ENCODE results near the gene PPP2R5D.

The PPP2R5D gene

GRCh38 chr6:42963855-42964605 is 20.3 kb upstream of the PPP2R5D start:
- no peak for DNase-seq (ENCODE audit: low read depth)

GRCh38 chr6:42966571-42966970 is 17.8 kb upstream of the PPP2R5D start:
- no peak for DNase-seq (ENCODE audit: low read depth)

GRCh38 chr6:42967228-42967627 is 17.1 kb upstream of the PPP2R5D start:
- DNase-seq (ENCODE audit: low read depth) = no peak

GRCh38 chr6:42968126-42968701 is 16.2 kb upstream of the PPP2R5D start:
- no peak for DNase-seq (ENCODE audit: low read depth)

- no peak for DNase-seq (ENCODE audit: low read depth)
These were observed 15.6 kb upstream of the PPP2R5D start for GRCh38 chr6:42968783-42969182.

GRCh38 chr6:42969431-42969830 is 14.9 kb upstream of the PPP2R5D start:
- DNase-seq (ENCODE audit: low read depth) = no peak

- no peak for DNase-seq (ENCODE audit: low read depth)
These were observed 14.4 kb upstream of the PPP2R5D start for GRCh38 chr6:42969934-42970333.

- DNase-seq (ENCODE audit: low read depth) = no peak
These were observed 13.3 kb upstream of the PPP2R5D start for GRCh38 chr6:42970871-42971612.

- DNase-seq (ENCODE audit: low read depth) = no peak
These were observed 12.5 kb upstream of the PPP2R5D start for GRCh38 chr6:42971746-42972327.

- DNase-seq (ENCODE audit: low read depth) = no peak
These were observed 10.4 kb upstream of the PPP2R5D start for GRCh38 chr6:42973926-42974325.

GRCh38 chr6:42974919-42975505 is 9.4 kb upstream of the PPP2R5D start:
- no peak for DNase-seq (ENCODE audit: low read depth)

GRCh38 chr6:42978487-42978838 is 5.9 kb upstream of the PPP2R5D start:
- no peak for DNase-seq (ENCODE audit: low read depth)

GRCh38 chr6:42978839-42979522 is 5.4 kb upstream of the PPP2R5D start, which contains the start of gene PEX6:
TSS of gene PEX6 (minus strand) at chr6:42979181. CDS start at chr6:42979150, 31 bp downstream.
- peak; percentile 76 for DNase-seq (ENCODE audit: low read depth)

GRCh38 chr6:42979523-42980177 is 4.7 kb upstream of the PPP2R5D start:
- no peak for DNase-seq (ENCODE audit: low read depth)

- no peak for DNase-seq (ENCODE audit: low read depth)
These were observed 2.5 kb upstream of the PPP2R5D start for GRCh38 chr6:42981836-42982235.

GRCh38 chr6:42984924-42985475 is 630 bp downstream of the PPP2R5D start:
- DNase-seq (ENCODE audit: low read depth) = no peak

GRCh38 chr6:42987533-42988451 is 3.4 kb downstream of the PPP2R5D start:
- DNase-seq (ENCODE audit: low read depth) = no peak

- DNase-seq (ENCODE audit: low read depth) = no peak
These were observed 4.2 kb downstream of the PPP2R5D start for GRCh38 chr6:42988486-42989020.

GRCh38 chr6:42989923-42990322 is 5.6 kb downstream of the PPP2R5D start:
- DNase-seq (ENCODE audit: low read depth) = no peak

- no peak for DNase-seq (ENCODE audit: low read depth)
These were observed 9.1 kb downstream of the PPP2R5D start for GRCh38 chr6:42993445-42993844.

All from stimulated activated CD8-positive, alpha-beta memory T cell treated with anti-CD3 and anti-CD28 coated beads, Interleukin-15, amount 100 ng/mL, for 24 hours (primary cell).